SK-N-SH (cell line): ENCODE results near the gene IQSEC1. TPM values are rescaled to one million over a fixed set of nuclear protein-coding genes. Genes with fewer than 3 reads are reported as not detected.

Source experiments
- CTCF ChIA-PET: fragments of 300-600, 350-600 bp; formaldehyde crosslinking; extraction: SDS; loops from one replicate; lab custom pipeline; 2021; lab: Yijun Ruan, JAX
- POLR2A ChIA-PET: fragments of 350-600 bp; sonication (Branson Sonifier 250); formaldehyde crosslinking; extraction: SDS; loops from one replicate; lab custom pipeline; 2020; ENCODE audit warnings: antibody characterized with exemption, inconsistent platforms; lab: Yijun Ruan, JAX
- DNase-seq: peaks from one replicate; pipeline ENCODE4 v3.0.0; 2012
- H2AFZ ChIP-seq: fragments of 200-600 bp; sonication (generic); 2 replicates; pipeline ENCODE4 v1.8.1; 2016; ENCODE audit warnings: antibody characterized with exemption, mild to moderate bottlenecking, low read depth
- H3F3A ChIP-seq: fragments of 200-600 bp; sonication (generic); replicated peaks from 2 replicates; pipeline ENCODE3; 2016; ENCODE audit warnings: antibody characterized with exemption, mild to moderate bottlenecking; ENCODE audit not compliant: insufficient read depth
- H3K27ac ChIP-seq, 2 experiments: fragments of 200-500 bp in 1 of 2; fragments of 200-600 bp in 1 of 2; sonication (Bioruptor generic) in 1 of 2; sonication (generic), shearing (Covaris generic) in 1 of 2; 2 replicates each; pipeline versions ENCODE4 v1.5.1 to v1.6.1; 2014 to 2016; ENCODE audit warnings: low read depth in 2 of 2, inconsistent platforms in 1 of 2, low read length in 1 of 2, mild to moderate bottlenecking in 1 of 2, mixed read lengths in 1 of 2
- H3K27me3 ChIP-seq: fragments of 200-600 bp; sonication (generic), shearing (Covaris generic); 2 replicates; pipeline ENCODE4 v1.6.1; 2016; ENCODE audit warnings: mixed run types; ENCODE audit not compliant: insufficient read depth
- H3K36me3 ChIP-seq, 2 experiments: fragments of 200-500 bp in 1 of 2; fragments of 200-600 bp in 1 of 2; sonication (Bioruptor generic) in 1 of 2; sonication (generic) in 1 of 2; replicated peaks in 1 of 2; 2 replicates each; pipeline versions ENCODE3 to v1.5.1; 2014 to 2016; ENCODE audit warnings: low read length in 1 of 2, mild to moderate bottlenecking in 1 of 2; ENCODE audit not compliant: insufficient read depth in 2 of 2, control insufficient read depth in 1 of 2
- H3K4me1 ChIP-seq, 2 experiments: fragments of 200-500 bp in 1 of 2; fragments of 200-600 bp in 1 of 2; sonication (Bioruptor generic) in 1 of 2; sonication (generic), shearing (Covaris generic) in 1 of 2; 2 replicates each; pipeline versions ENCODE4 v1.5.1 to v1.6.1; 2014 to 2016; ENCODE audit warnings: low read depth in 1 of 2, low read length in 1 of 2, mixed run types in 1 of 2; ENCODE audit not compliant: insufficient read depth in 2 of 2, control insufficient read depth in 1 of 2
- H3K4me2 ChIP-seq: fragments of 200-600 bp; sonication (generic), shearing (Covaris generic); 2 replicates; pipeline ENCODE4 v1.6.1; 2017; ENCODE audit warnings: mixed run types
- H3K4me3 ChIP-seq, 2 experiments: fragments of 200-500 bp in 1 of 2; fragments of 200-600 bp in 1 of 2; sonication (Bioruptor generic) in 1 of 2; sonication (generic), shearing (Covaris generic) in 1 of 2; 2 replicates each; pipeline versions ENCODE4 v1.5.1 to v1.8.1; 2014 to 2016; ENCODE audit warnings: low read depth in 2 of 2, inconsistent platforms in 1 of 2, low read length in 1 of 2, mild to moderate bottlenecking in 1 of 2, mixed read lengths in 1 of 2, moderate library complexity in 1 of 2
- H3K79me2 ChIP-seq: fragments of 200-600 bp; sonication (generic); 2 replicates; pipeline ENCODE4 v1.8.1; 2017; ENCODE audit warnings: mild to moderate bottlenecking; ENCODE audit not compliant: insufficient read depth
- H3K9ac ChIP-seq: fragments of 200-600 bp; sonication (generic); 2 replicates; pipeline ENCODE4 v1.6.1; 2017; ENCODE audit warnings: mixed run types
- H3K9me2 ChIP-seq: fragments of 200-600 bp; sonication (generic); 2 replicates; pipeline ENCODE4 v1.6.1; 2017; ENCODE audit warnings: mixed run types
- H3K9me3 ChIP-seq: fragments of 200-600 bp; sonication (generic); 2 replicates; pipeline ENCODE4 v1.6.1; 2017; ENCODE audit warnings: mixed run types, mild to moderate bottlenecking, moderate library complexity
- H4K20me1 ChIP-seq: fragments of 200-600 bp; sonication (generic); 2 replicates; pipeline ENCODE4 v1.6.1; 2017; ENCODE audit warnings: mild to moderate bottlenecking, mixed run types; ENCODE audit not compliant: insufficient read depth
- CHD2 ChIP-seq: fragments of 150-350 bp; IDR thresholded peaks from 2 replicates; pipeline ENCODE4 v1.6.1; 2018; ENCODE audit warnings: low read length; ENCODE audit not compliant: partially characterized antibody
- CTCF ChIP-seq: fragments of 200-600 bp; sonication (generic); IDR thresholded peaks from 2 replicates; pipeline ENCODE4 v1.6.1; 2017; ENCODE audit warnings: antibody characterized with exemption, mild to moderate bottlenecking, moderate library complexity
- EP300 ChIP-seq, 2 experiments: IDR thresholded peaks; 2 replicates each; pipeline versions ENCODE4 v1.4.0 to v1.6.1; 2012; ENCODE audit warnings: borderline replicate concordance in 1 of 2, low read depth in 1 of 2, low read length in 1 of 2
- MEF2A ChIP-seq: IDR thresholded peaks from 2 replicates; pipeline ENCODE4 v1.4.0; 2012; ENCODE audit warnings: low read depth, borderline replicate concordance
- POLR2AphosphoS5 ChIP-seq: IDR thresholded peaks from 2 replicates; pipeline ENCODE4 v1.6.1; 2012; ENCODE audit warnings: low read depth, low read length
- RCOR1 ChIP-seq: fragments of 150-350 bp; IDR thresholded peaks from 2 replicates; pipeline ENCODE4 v1.6.1; 2017; ENCODE audit warnings: antibody characterized with exemption, low read length
- REST ChIP-seq: IDR thresholded peaks from 2 replicates; pipeline ENCODE4 v1.6.1; 2012; ENCODE audit warnings: mild to moderate bottlenecking, low read depth, low read length, moderate library complexity
- RFX5 ChIP-seq: IDR thresholded peaks from 2 replicates; pipeline ENCODE4 v1.6.1; 2012; ENCODE audit warnings: mild to moderate bottlenecking, improper control_type of control experiment, low read length
- SIN3A ChIP-seq: IDR thresholded peaks from 2 replicates; pipeline ENCODE4 v1.6.1; 2012; ENCODE audit warnings: low read depth, mild to moderate bottlenecking, low read length, moderate library complexity, borderline replicate concordance
- TCF12 ChIP-seq: IDR thresholded peaks from 2 replicates; pipeline ENCODE4 v1.4.0; 2012
- WGBS: methylation state at CpG from one replicate; pipeline ENCODE4 v1.1.6; 2017; ENCODE audit warnings: low lambda C conversion rate; 5-methylcytosine and 5-hydroxymethylcytosine counted together
- polyA plus RNA-seq, 3 experiments: library from polyadenylated mRNA; depleted of rRNA; stranded (reverse); fragments of >200 nt; gene quantifications; 2 replicates each; pipeline ENCODE4 v1.2.3, GENCODE V29; 2012
- TF ChIP-seq, protein P1 (sequence below): IDR thresholded peaks from 2 replicates; pipeline ENCODE4 v1.4.0; 2012; ENCODE audit warnings: low read depth, borderline replicate concordance
- TF ChIP-seq, protein P2 (sequence below): IDR thresholded peaks from 2 replicates; pipeline ENCODE4; 2012
- TF ChIP-seq, protein P3 (sequence below): fragments of 150-350 bp; IDR thresholded peaks from 2 replicates; pipeline ENCODE4 v1.6.1; 2017; ENCODE audit warnings: antibody characterized with exemption, low read length, low read depth, borderline replicate concordance
- TF ChIP-seq, protein P4 (sequence below): IDR thresholded peaks from 2 replicates; pipeline ENCODE4 v1.4.0; 2012; ENCODE audit warnings: low read depth

The IQSEC1 gene
- polyA plus RNA-seq, 1 of the 3 experiments (the other 2 are of a cell fraction): 6.2 TPM

DNA sequence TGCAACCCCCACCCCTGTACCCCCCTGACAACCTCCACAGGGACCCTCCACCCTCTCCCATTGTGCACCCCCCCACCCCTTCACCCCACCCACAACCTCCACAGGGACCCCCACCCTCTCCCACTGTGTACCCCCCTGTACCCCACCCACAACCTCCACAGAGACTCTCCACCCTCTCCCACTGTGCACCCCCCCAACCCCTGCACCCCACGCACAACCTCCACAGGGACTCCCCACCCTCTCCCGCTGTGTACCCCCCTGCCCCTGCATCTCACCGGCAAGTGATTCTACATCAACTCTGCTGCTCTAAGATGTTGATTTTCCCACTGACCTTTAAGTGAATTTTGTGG lies 180.4 kb downstream of the IQSEC1 start:
- H3K9me2 ChIP-seq: no peaks in the 10 kb centered on the region
- TF ChIP-seq, protein P1, sequence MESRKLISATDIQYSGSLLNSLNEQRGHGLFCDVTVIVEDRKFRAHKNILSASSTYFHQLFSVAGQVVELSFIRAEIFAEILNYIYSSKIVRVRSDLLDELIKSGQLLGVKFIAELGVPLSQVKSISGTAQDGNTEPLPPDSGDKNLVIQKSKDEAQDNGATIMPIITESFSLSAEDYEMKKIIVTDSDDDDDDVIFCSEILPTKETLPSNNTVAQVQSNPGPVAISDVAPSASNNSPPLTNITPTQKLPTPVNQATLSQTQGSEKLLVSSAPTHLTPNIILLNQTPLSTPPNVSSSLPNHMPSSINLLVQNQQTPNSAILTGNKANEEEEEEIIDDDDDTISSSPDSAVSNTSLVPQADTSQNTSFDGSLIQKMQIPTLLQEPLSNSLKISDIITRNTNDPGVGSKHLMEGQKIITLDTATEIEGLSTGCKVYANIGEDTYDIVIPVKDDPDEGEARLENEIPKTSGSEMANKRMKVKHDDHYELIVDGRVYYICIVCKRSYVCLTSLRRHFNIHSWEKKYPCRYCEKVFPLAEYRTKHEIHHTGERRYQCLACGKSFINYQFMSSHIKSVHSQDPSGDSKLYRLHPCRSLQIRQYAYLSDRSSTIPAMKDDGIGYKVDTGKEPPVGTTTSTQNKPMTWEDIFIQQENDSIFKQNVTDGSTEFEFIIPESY: no peak
- no peak for TF ChIP-seq CHD2
- no peak for TF ChIP-seq RCOR1
- no peak for TF ChIP-seq EP300 (IDR thresholded peaks at IDR 0.05; ENCODE audit: borderline replicate concordance in 1 of 2, low read depth in 1 of 2, low read length in 1 of 2)
- no peak for TF ChIP-seq TCF12
- TF ChIP-seq CTCF: no peak
- TF ChIP-seq SIN3A: no peak
- TF ChIP-seq, protein P2, sequence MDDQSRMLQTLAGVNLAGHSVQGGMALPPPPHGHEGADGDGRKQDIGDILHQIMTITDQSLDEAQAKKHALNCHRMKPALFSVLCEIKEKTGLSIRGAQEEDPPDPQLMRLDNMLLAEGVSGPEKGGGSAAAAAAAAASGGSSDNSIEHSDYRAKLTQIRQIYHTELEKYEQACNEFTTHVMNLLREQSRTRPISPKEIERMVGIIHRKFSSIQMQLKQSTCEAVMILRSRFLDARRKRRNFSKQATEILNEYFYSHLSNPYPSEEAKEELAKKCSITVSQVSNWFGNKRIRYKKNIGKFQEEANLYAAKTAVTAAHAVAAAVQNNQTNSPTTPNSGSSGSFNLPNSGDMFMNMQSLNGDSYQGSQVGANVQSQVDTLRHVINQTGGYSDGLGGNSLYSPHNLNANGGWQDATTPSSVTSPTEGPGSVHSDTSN: no peak
- TF ChIP-seq, protein P3, sequence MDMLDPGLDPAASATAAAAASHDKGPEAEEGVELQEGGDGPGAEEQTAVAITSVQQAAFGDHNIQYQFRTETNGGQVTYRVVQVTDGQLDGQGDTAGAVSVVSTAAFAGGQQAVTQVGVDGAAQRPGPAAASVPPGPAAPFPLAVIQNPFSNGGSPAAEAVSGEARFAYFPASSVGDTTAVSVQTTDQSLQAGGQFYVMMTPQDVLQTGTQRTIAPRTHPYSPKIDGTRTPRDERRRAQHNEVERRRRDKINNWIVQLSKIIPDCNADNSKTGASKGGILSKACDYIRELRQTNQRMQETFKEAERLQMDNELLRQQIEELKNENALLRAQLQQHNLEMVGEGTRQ: no peak
- no peak for TF ChIP-seq POLR2AphosphoS5
- no peak for TF ChIP-seq RFX5
- no peak for TF ChIP-seq REST
- no peak for TF ChIP-seq MEF2A
- TF ChIP-seq, protein P4, sequence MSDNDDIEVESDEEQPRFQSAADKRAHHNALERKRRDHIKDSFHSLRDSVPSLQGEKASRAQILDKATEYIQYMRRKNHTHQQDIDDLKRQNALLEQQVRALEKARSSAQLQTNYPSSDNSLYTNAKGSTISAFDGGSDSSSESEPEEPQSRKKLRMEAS: no peak
- H3K4me1 ChIP-seq: peaks cover 0 to 7% of the 10 kb centered on the region in 2 experiments; a peak in 1 of 4 replicates
- H3K9ac ChIP-seq: no peak overlapping the region
- H3K4me2 ChIP-seq: no peak overlapping the region
- no peaks in the 10 kb centered on the region for H3K79me2 ChIP-seq
- no peaks in the 10 kb centered on the region for H4K20me1 ChIP-seq
- H3K27ac ChIP-seq: no peak overlapping the region
- ChIA-PET CTCF (interaction anchor here (0.5 to 5.6 kb wide), 18 partner anchors 11 to 207 kb away, joined by 3 to 150 read pairs (median 11); partner anchors contain the start of gene RPL32), POLR2A (no interaction called here)
- H3K36me3 ChIP-seq: no peaks in the 10 kb centered on the region
- H3F3A ChIP-seq: no peaks in the 10 kb centered on the region
- no peak overlapping the region for H2AFZ ChIP-seq
- H3K27me3 ChIP-seq: peaks cover 5% of the 10 kb centered on the region; the same call in 1 of the 2 replicates
- 57% methylated on average over 3 of the region's 3 CpGs for WGBS
- DNase-seq: no peak
- H3K9me3 ChIP-seq: no peaks in the 10 kb centered on the region
- no peak overlapping the region for H3K4me3 ChIP-seq
